Limb (tissue), 2 donors: ENCODE data around the gene NEK4.

ENCODE experiments used
- DNase-seq, 2 donors: peaks; one replicate each; pipeline ENCODE4 v3.0.0-alpha.2; 2016; ENCODE audit errors: extremely low spot score in 2 of 2

Gene NEK4

GRCh38 chr3:52793702-52794611 is 23.2 kb upstream of the NEK4 start:
- DNase-seq, result no peak

- DNase-seq, result no peak
Measured at GRCh38 chr3:52792961-52793695, 22.4 kb upstream of the NEK4 start.

- DNase-seq, result no peak
Measured at GRCh38 chr3:52792413-52792812, 21.7 kb upstream of the NEK4 start.

GRCh38 chr3:52791928-52792327 is 21.2 kb upstream of the NEK4 start:
- DNase-seq, result no peak

- DNase-seq, result no peak
Measured at GRCh38 chr3:52791366-52791765, 20.6 kb upstream of the NEK4 start.

GRCh38 chr3:52790741-52791140 is 20.0 kb upstream of the NEK4 start:
- no peak for DNase-seq

- DNase-seq, result no peak
Measured at GRCh38 chr3:52790337-52790736, 19.6 kb upstream of the NEK4 start.

GRCh38 chr3:52789746-52790040 is 19.0 kb upstream of the NEK4 start:
- no peak for DNase-seq

GRCh38 chr3:52788890-52789745 is 18.4 kb upstream of the NEK4 start:
- no peak for DNase-seq

- DNase-seq, result no peak
Measured at GRCh38 chr3:52787672-52788625, 17.2 kb upstream of the NEK4 start.

GRCh38 chr3:52787246-52787645 is 16.5 kb upstream of the NEK4 start:
- no peak for DNase-seq

- DNase-seq, result no peak
Measured at GRCh38 chr3:52786330-52787215, 15.8 kb upstream of the NEK4 start.

GRCh38 chr3:52784931-52785590 is 14.3 kb upstream of the NEK4 start:
- DNase-seq, result peak in 1 of 2 donors; percentile 17

GRCh38 chr3:52784021-52784621 is 13.4 kb upstream of the NEK4 start:
- DNase-seq, result peak in 1 of 2 donors; percentile 13

- DNase-seq, result no peak
Measured at GRCh38 chr3:52783211-52783555, 12.4 kb upstream of the NEK4 start.

GRCh38 chr3:52782412-52783210 is 11.9 kb upstream of the NEK4 start:
- peak in 1 of 2 donors; percentile 12 for DNase-seq

GRCh38 chr3:52781741-52782140 is 11.0 kb upstream of the NEK4 start:
- no peak for DNase-seq
